ENCODE measurements around the gene CRYGD.

DNA sequence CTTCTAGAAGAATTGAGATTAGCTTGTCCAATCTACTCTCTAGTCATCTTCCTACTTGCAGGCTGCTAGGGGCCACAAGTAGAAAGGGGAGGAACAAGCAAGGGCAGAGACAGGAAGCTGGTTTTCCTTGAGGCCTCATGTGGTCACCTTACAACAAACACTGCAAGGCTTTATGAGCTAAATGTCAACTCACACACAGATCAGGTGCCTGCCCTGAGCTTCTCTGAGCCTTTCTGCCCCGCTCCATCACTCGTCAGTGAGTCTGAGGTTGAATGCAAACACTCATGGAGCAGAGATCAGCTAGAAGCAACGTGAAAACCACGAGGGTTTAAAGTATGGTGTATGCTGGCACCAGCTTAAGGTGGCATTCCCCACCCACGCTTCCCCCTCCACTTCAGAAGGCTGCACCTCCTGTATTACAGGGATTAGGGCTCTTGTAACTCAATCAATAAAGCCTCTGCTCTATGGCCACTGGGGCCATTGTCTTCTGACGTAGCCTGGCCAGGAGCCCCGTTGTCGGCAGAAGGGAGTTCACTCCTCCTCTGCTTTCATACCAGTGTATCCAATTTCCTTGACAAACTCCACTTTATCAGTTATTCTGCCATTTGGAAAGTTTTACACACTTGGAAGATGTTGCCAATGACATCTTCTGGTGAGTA lies 10.7 kb upstream of the CRYGD start:
- TF ChIP-seq EZH2phosphoT487 (IDR thresholded peaks at IDR 0.05) = no peak
- TF ChIP-seq, protein P1, sequence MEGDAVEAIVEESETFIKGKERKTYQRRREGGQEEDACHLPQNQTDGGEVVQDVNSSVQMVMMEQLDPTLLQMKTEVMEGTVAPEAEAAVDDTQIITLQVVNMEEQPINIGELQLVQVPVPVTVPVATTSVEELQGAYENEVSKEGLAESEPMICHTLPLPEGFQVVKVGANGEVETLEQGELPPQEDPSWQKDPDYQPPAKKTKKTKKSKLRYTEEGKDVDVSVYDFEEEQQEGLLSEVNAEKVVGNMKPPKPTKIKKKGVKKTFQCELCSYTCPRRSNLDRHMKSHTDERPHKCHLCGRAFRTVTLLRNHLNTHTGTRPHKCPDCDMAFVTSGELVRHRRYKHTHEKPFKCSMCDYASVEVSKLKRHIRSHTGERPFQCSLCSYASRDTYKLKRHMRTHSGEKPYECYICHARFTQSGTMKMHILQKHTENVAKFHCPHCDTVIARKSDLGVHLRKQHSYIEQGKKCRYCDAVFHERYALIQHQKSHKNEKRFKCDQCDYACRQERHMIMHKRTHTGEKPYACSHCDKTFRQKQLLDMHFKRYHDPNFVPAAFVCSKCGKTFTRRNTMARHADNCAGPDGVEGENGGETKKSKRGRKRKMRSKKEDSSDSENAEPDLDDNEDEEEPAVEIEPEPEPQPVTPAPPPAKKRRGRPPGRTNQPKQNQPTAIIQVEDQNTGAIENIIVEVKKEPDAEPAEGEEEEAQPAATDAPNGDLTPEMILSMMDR (IDR thresholded peaks at IDR 0.05) = no peak

Data from neural progenitor cell (in vitro differentiated cells).